Right kidney (tissue), 1 donor: Measurements from ENCODE around the gene PRKAG2.
"Not testable (repeated sequence)": the region's sequence is repeated elsewhere in the genome, so short reads cannot be mapped to it uniquely, and the experiment has no call there.

Experiments
- DNase-seq: peaks from one replicate; pipeline ENCODE4 v3.0.0-alpha.2; 2016

The PRKAG2 gene

GRCh38 chr7:151834271-151835035 is 42.5 kb downstream of the PRKAG2 start:
- DNase-seq, result no peak

GRCh38 chr7:151833691-151834090 is 43.2 kb downstream of the PRKAG2 start:
- no peak for DNase-seq

- DNase-seq, result no peak
These were observed 43.7 kb downstream of the PRKAG2 start for GRCh38 chr7:151833213-151833651.

GRCh38 chr7:151832656-151833055 is 44.3 kb downstream of the PRKAG2 start:
- DNase-seq, result no peak

GRCh38 chr7:151832138-151832537 is 44.8 kb downstream of the PRKAG2 start:
- no peak for DNase-seq

- DNase-seq, result no peak
These were observed 45.3 kb downstream of the PRKAG2 start for GRCh38 chr7:151831606-151832005.

GRCh38 chr7:151830121-151830830 is 46.6 kb downstream of the PRKAG2 start:
- DNase-seq, result no peak

- DNase-seq, result no peak
These were observed 47.2 kb downstream of the PRKAG2 start for GRCh38 chr7:151829707-151830106.

- no peak for DNase-seq
These were observed 49.3 kb downstream of the PRKAG2 start for GRCh38 chr7:151827620-151828019.

- DNase-seq, result not testable (repeated sequence)
These were observed 50.6 kb downstream of the PRKAG2 start for GRCh38 chr7:151826316-151826715.

GRCh38 chr7:151825721-151826120 is 51.2 kb downstream of the PRKAG2 start:
- DNase-seq, result no peak

- no peak for DNase-seq
These were observed 52.5 kb downstream of the PRKAG2 start for GRCh38 chr7:151824373-151824933.

GRCh38 chr7:151823566-151824372 is 53.1 kb downstream of the PRKAG2 start:
- DNase-seq, result no peak

GRCh38 chr7:151822541-151823181 is 54.3 kb downstream of the PRKAG2 start:
- DNase-seq, result no peak

- DNase-seq, result no peak
These were observed 54.9 kb downstream of the PRKAG2 start for GRCh38 chr7:151821806-151822540.

- no peak for DNase-seq
These were observed 55.7 kb downstream of the PRKAG2 start for GRCh38 chr7:151821226-151821625.

GRCh38 chr7:151820491-151821105 is 56.3 kb downstream of the PRKAG2 start:
- no peak for DNase-seq

GRCh38 chr7:151819866-151820265 is 57.0 kb downstream of the PRKAG2 start:
- no peak for DNase-seq

GRCh38 chr7:151818674-151819519 is 58.0 kb downstream of the PRKAG2 start:
- no peak for DNase-seq
